ENCODE data around the gene SERINC3. TPM values are rescaled to one million over a fixed set of nuclear protein-coding genes. Genes with fewer than 3 reads are reported as not detected.
A peak's percentile ranks its signal among the peaks of the same experiment; 100 is the strongest.

SERINC3 gene
- total and polyA plus RNA-seq, 4 donors: 54.9 to 95.5 (median 90.0) TPM

- peak overlapping the region; percentile 100 for H3K4me3 ChIP-seq (ENCODE audit: low read depth, low read length)
- no peaks in the 10 kb centered on the region for H3K9me3 ChIP-seq (ENCODE audit: control insufficient read depth, insufficient read depth, low read length)
- WGBS (ENCODE audit: insufficient coverage): 89% methylated on average over 1 of the region's 3 CpGs
- H3K4me1 ChIP-seq (ENCODE audit: control insufficient read depth, insufficient read depth, low read length): peaks cover 8% of the 10 kb centered on the region
- DNase-seq (ENCODE audit: low read depth in 4 of 6, low spot score in 6 of 6): no peak
- H3K27ac ChIP-seq (ENCODE audit: low read depth, low read length): no peak overlapping the region
- no peaks in the 10 kb centered on the region for H3K27me3 ChIP-seq (ENCODE audit: control insufficient read depth, insufficient read depth, low read length)
- peaks cover 6% of the 10 kb centered on the region for H3K36me3 ChIP-seq (ENCODE audit: control insufficient read depth, insufficient read depth, low read length)
Measured at GRCh38 chr20:44520881-44521280, 989 bp downstream of the SERINC3 start.

GRCh38 chr20:44518248-44518647 lies 3.6 kb downstream of the SERINC3 start:
- Histone ChIP-seq H3K4me1 (ENCODE audit: control insufficient read depth, insufficient read depth, low read length) (peaks cover 8% of the 10 kb centered on the region), H3K27ac (ENCODE audit: low read depth, low read length) (no peak overlapping the region), H3K9me3 (ENCODE audit: control insufficient read depth, insufficient read depth, low read length) (no peaks in the 10 kb centered on the region), H3K4me3 (ENCODE audit: low read depth, low read length) (no peak overlapping the region), H3K27me3 (ENCODE audit: control insufficient read depth, insufficient read depth, low read length) (no peaks in the 10 kb centered on the region), H3K36me3 (ENCODE audit: control insufficient read depth, insufficient read depth, low read length) (peaks cover 6% of the 10 kb centered on the region)
- 50% methylated on average over 1 of the region's 3 CpGs for WGBS (ENCODE audit: insufficient coverage)
- no peak for DNase-seq (ENCODE audit: low read depth in 4 of 6, low spot score in 6 of 6)

GRCh38 chr20:44517454-44517853 lies 4.4 kb downstream of the SERINC3 start:
- Histone ChIP-seq H3K4me1 (ENCODE audit: control insufficient read depth, insufficient read depth, low read length) (peaks cover 8% of the 10 kb centered on the region), H3K27me3 (ENCODE audit: control insufficient read depth, insufficient read depth, low read length) (no peaks in the 10 kb centered on the region), H3K36me3 (ENCODE audit: control insufficient read depth, insufficient read depth, low read length) (peaks cover 6% of the 10 kb centered on the region), H3K9me3 (ENCODE audit: control insufficient read depth, insufficient read depth, low read length) (no peaks in the 10 kb centered on the region), H3K27ac (ENCODE audit: low read depth, low read length) (no peak overlapping the region), H3K4me3 (ENCODE audit: low read depth, low read length) (no peak overlapping the region)
- WGBS (ENCODE audit: insufficient coverage): no CpG with 5 or more reads among the region's 3 CpGs
- DNase-seq (ENCODE audit: low read depth in 4 of 6, low spot score in 6 of 6): no peak

- H3K36me3 ChIP-seq (ENCODE audit: control insufficient read depth, insufficient read depth, low read length): peaks cover 9% of the 10 kb centered on the region
- no peaks in the 10 kb centered on the region for H3K9me3 ChIP-seq (ENCODE audit: control insufficient read depth, insufficient read depth, low read length)
- H3K27me3 ChIP-seq (ENCODE audit: control insufficient read depth, insufficient read depth, low read length): no peaks in the 10 kb centered on the region
- 73% methylated on average over 7 of the region's 7 CpGs for WGBS (ENCODE audit: insufficient coverage)
- no peak for DNase-seq (ENCODE audit: low read depth in 4 of 6, low spot score in 6 of 6)
- H3K4me1 ChIP-seq (ENCODE audit: control insufficient read depth, insufficient read depth, low read length): peaks cover 8% of the 10 kb centered on the region
- no peak overlapping the region for H3K27ac ChIP-seq (ENCODE audit: low read depth, low read length)
- H3K4me3 ChIP-seq (ENCODE audit: low read depth, low read length): no peak overlapping the region
Measured at GRCh38 chr20:44516491-44516890, 5.4 kb downstream of the SERINC3 start.

GRCh38 chr20:44513871-44514270 lies 8.0 kb downstream of the SERINC3 start:
- Histone ChIP-seq H3K27me3 (ENCODE audit: control insufficient read depth, insufficient read depth, low read length) (no peaks in the 10 kb centered on the region), H3K4me3 (ENCODE audit: low read depth, low read length) (no peak overlapping the region), H3K9me3 (ENCODE audit: control insufficient read depth, insufficient read depth, low read length) (no peaks in the 10 kb centered on the region), H3K27ac (ENCODE audit: low read depth, low read length) (no peak overlapping the region), H3K4me1 (ENCODE audit: control insufficient read depth, insufficient read depth, low read length) (no peaks in the 10 kb centered on the region), H3K36me3 (ENCODE audit: control insufficient read depth, insufficient read depth, low read length) (peaks cover 18% of the 10 kb centered on the region)
- 80% methylated on average over 1 of the region's 10 CpGs for WGBS (ENCODE audit: insufficient coverage)
- no peak for DNase-seq (ENCODE audit: low read depth in 4 of 6, low spot score in 6 of 6)

GRCh38 chr20:44509762-44510161 lies 12.1 kb downstream of the SERINC3 start:
- DNase-seq (ENCODE audit: low read depth in 4 of 6, low spot score in 6 of 6): no peak
- no peaks in the 10 kb centered on the region for H3K9me3 ChIP-seq (ENCODE audit: control insufficient read depth, insufficient read depth, low read length)
- H3K27me3 ChIP-seq (ENCODE audit: control insufficient read depth, insufficient read depth, low read length): no peaks in the 10 kb centered on the region
- H3K4me1 ChIP-seq (ENCODE audit: control insufficient read depth, insufficient read depth, low read length): no peaks in the 10 kb centered on the region
- no peak overlapping the region for H3K27ac ChIP-seq (ENCODE audit: low read depth, low read length)
- H3K4me3 ChIP-seq (ENCODE audit: low read depth, low read length): no peak overlapping the region
- peaks cover 39% of the 10 kb centered on the region for H3K36me3 ChIP-seq (ENCODE audit: control insufficient read depth, insufficient read depth, low read length)
- no CpG with 5 or more reads among the region's 4 CpGs for WGBS (ENCODE audit: insufficient coverage)

- no peak for DNase-seq (ENCODE audit: low read depth in 4 of 6, low spot score in 6 of 6)
- no peaks in the 10 kb centered on the region for H3K4me1 ChIP-seq (ENCODE audit: control insufficient read depth, insufficient read depth, low read length)
- H3K9me3 ChIP-seq (ENCODE audit: control insufficient read depth, insufficient read depth, low read length): no peaks in the 10 kb centered on the region
- H3K27ac ChIP-seq (ENCODE audit: low read depth, low read length): no peak overlapping the region
- no peak overlapping the region for H3K4me3 ChIP-seq (ENCODE audit: low read depth, low read length)
- H3K27me3 ChIP-seq (ENCODE audit: control insufficient read depth, insufficient read depth, low read length): no peaks in the 10 kb centered on the region
- WGBS (ENCODE audit: insufficient coverage): 98% methylated on average over 4 of the region's 6 CpGs
- H3K36me3 ChIP-seq (ENCODE audit: control insufficient read depth, insufficient read depth, low read length): peaks cover 54% of the 10 kb centered on the region
Measured at GRCh38 chr20:44504402-44505307, 17.2 kb downstream of the SERINC3 start.

GRCh38 chr20:44502968-44503367 lies 18.9 kb downstream of the SERINC3 start:
- H3K27me3 ChIP-seq (ENCODE audit: control insufficient read depth, insufficient read depth, low read length): no peaks in the 10 kb centered on the region
- H3K9me3 ChIP-seq (ENCODE audit: control insufficient read depth, insufficient read depth, low read length): no peaks in the 10 kb centered on the region
- no peak overlapping the region for H3K4me3 ChIP-seq (ENCODE audit: low read depth, low read length)
- no peak overlapping the region for H3K27ac ChIP-seq (ENCODE audit: low read depth, low read length)
- peaks cover 52% of the 10 kb centered on the region for H3K36me3 ChIP-seq (ENCODE audit: control insufficient read depth, insufficient read depth, low read length)
- no peak for DNase-seq (ENCODE audit: low read depth in 4 of 6, low spot score in 6 of 6)
- H3K4me1 ChIP-seq (ENCODE audit: control insufficient read depth, insufficient read depth, low read length): no peaks in the 10 kb centered on the region
- WGBS (ENCODE audit: insufficient coverage): no CpG with 5 or more reads among the region's 1 CpG

- Histone ChIP-seq H3K27ac (ENCODE audit: low read depth, low read length) (no peak overlapping the region), H3K4me3 (ENCODE audit: low read depth, low read length) (no peak overlapping the region), H3K27me3 (ENCODE audit: control insufficient read depth, insufficient read depth, low read length) (no peaks in the 10 kb centered on the region), H3K36me3 (ENCODE audit: control insufficient read depth, insufficient read depth, low read length) (peaks cover 52% of the 10 kb centered on the region), H3K4me1 (ENCODE audit: control insufficient read depth, insufficient read depth, low read length) (no peaks in the 10 kb centered on the region), H3K9me3 (ENCODE audit: control insufficient read depth, insufficient read depth, low read length) (no peaks in the 10 kb centered on the region)
- WGBS (ENCODE audit: insufficient coverage): 100% methylated on average over 4 of the region's 5 CpGs
- DNase-seq (ENCODE audit: low read depth in 4 of 6, low spot score in 6 of 6): no peak
Measured at GRCh38 chr20:44501448-44501847, 20.4 kb downstream of the SERINC3 start.

- Histone ChIP-seq H3K27me3 (ENCODE audit: control insufficient read depth, insufficient read depth, low read length) (no peaks in the 10 kb centered on the region), H3K36me3 (ENCODE audit: control insufficient read depth, insufficient read depth, low read length) (peaks cover 46% of the 10 kb centered on the region), H3K27ac (ENCODE audit: low read depth, low read length) (no peak overlapping the region), H3K4me1 (ENCODE audit: control insufficient read depth, insufficient read depth, low read length) (no peaks in the 10 kb centered on the region), H3K4me3 (ENCODE audit: low read depth, low read length) (no peak overlapping the region), H3K9me3 (ENCODE audit: control insufficient read depth, insufficient read depth, low read length) (no peaks in the 10 kb centered on the region)
- no peak for DNase-seq (ENCODE audit: low read depth in 4 of 6, low spot score in 6 of 6)
- 87% methylated on average over 2 of the region's 3 CpGs for WGBS (ENCODE audit: insufficient coverage)
Measured at GRCh38 chr20:44500221-44500620, 21.6 kb downstream of the SERINC3 start.
